ENCODE results near the gene KCNJ14.

Gene KCNJ14

GRCh38 chr19:48497728-48498594 lies 42.6 kb downstream of the KCNJ14 start:
- DNase-seq (ENCODE audit: low spot score) = no peak
- TF ChIP-seq, protein P1, sequence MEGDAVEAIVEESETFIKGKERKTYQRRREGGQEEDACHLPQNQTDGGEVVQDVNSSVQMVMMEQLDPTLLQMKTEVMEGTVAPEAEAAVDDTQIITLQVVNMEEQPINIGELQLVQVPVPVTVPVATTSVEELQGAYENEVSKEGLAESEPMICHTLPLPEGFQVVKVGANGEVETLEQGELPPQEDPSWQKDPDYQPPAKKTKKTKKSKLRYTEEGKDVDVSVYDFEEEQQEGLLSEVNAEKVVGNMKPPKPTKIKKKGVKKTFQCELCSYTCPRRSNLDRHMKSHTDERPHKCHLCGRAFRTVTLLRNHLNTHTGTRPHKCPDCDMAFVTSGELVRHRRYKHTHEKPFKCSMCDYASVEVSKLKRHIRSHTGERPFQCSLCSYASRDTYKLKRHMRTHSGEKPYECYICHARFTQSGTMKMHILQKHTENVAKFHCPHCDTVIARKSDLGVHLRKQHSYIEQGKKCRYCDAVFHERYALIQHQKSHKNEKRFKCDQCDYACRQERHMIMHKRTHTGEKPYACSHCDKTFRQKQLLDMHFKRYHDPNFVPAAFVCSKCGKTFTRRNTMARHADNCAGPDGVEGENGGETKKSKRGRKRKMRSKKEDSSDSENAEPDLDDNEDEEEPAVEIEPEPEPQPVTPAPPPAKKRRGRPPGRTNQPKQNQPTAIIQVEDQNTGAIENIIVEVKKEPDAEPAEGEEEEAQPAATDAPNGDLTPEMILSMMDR (IDR thresholded peaks at IDR 0.05; ENCODE audit: extremely low read depth, missing control alignments) = no peak

- no peak for DNase-seq (ENCODE audit: low spot score)
- TF ChIP-seq, protein P1 (IDR thresholded peaks at IDR 0.05; ENCODE audit: extremely low read depth, missing control alignments) = no peak
These were observed 43.4 kb downstream of the KCNJ14 start for GRCh38 chr19:48498595-48499311.

DNA sequence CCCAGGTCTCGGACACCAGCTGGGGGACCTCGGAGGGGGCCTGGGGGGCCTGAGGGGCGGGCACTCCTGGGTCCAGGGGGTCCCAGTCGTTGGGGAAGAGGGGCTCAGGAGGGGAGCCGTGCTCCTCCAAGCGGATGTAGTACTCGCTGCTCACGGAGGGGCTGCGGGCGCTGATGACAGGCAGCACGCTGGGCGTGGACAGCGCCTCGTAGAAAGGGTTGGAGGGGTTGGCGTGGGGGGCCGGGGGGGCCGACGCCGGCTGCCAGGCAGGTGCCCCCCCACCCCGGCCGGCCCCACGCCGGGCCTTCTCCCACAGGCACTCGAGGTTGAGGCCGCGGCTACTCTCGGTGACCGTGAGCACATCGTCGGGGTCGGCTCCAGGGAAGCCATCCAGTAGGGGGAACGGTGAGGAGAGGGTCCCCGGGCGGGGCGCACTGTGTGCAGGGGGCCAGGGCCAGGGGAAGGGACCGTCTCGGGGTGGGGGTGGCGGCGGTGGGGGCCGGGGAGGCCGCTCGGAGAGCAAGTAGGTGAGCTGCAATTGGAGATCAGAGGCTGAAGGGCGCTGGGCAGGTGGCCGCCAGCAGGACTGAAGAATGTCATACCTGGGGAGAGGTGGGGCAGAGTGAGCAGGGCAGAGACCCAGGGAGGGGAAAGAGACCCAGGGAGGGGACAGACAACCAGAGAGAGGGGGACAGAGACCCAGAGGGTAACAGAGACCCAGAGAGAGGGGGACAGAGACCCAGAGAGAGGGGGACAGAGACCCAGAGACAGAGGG lies 44.1 kb downstream of the KCNJ14 start:
- TF ChIP-seq, protein P1 (IDR thresholded peaks at IDR 0.05; ENCODE audit: extremely low read depth, missing control alignments) = no peak
- DNase-seq (ENCODE audit: low spot score) = no peak

- DNase-seq (ENCODE audit: low spot score) = no peak
These were observed 45.6 kb downstream of the KCNJ14 start for GRCh38 chr19:48500830-48501493.

DNA sequence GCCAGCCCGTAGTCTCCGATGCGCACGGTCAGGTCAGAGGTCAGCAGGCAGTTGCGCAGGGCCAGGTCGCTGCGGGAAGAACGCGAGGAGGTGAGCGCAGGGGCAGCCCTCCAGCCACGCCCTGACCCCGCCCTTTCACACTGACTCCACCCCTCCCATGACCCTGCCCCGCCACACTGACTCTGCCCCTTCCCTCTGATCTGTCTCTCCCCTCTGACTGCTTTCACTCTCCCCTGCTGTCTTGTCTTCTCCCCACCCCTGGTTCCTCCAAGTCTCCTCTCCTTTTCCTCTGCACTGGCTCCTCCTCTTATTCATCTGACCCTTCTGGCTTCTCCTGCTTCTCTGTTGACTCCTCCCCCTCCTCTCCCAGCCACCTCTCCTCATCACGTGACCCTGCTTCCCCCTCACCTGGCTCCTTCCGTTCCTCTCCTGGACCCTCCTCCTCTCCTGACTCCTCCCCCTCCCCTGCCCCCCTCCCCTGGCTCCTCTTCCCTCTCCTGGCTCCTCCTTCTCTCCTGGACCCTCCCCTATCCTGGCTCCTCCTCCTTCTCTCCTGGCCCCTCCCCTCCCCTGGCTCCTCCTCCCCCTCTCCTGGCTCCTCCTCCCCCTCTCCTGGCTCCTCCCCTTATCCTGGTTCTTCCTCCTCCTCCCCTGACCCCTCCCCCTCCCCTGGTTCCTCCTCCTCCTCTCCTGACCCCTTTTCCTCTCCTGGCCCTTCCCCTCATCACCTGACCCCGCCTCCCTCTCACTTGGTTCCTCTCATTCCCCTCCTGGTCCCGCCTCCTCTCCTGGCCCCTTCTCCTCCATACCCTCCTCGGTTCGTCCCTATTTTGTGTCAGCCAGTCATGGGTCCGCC lies 46.3 kb downstream of the KCNJ14 start:
- TF ChIP-seq, protein P1 (IDR thresholded peaks at IDR 0.05; ENCODE audit: extremely low read depth, missing control alignments) = no peak
- DNase-seq (ENCODE audit: low spot score) = peak; percentile 83

More at GRCh38 chr19:48500830-48501493, 45.6 kb downstream of the KCNJ14 start:
- TF ChIP-seq, protein P1 (IDR thresholded peaks at IDR 0.05; ENCODE audit: extremely low read depth, missing control alignments) = no peak

DNA sequence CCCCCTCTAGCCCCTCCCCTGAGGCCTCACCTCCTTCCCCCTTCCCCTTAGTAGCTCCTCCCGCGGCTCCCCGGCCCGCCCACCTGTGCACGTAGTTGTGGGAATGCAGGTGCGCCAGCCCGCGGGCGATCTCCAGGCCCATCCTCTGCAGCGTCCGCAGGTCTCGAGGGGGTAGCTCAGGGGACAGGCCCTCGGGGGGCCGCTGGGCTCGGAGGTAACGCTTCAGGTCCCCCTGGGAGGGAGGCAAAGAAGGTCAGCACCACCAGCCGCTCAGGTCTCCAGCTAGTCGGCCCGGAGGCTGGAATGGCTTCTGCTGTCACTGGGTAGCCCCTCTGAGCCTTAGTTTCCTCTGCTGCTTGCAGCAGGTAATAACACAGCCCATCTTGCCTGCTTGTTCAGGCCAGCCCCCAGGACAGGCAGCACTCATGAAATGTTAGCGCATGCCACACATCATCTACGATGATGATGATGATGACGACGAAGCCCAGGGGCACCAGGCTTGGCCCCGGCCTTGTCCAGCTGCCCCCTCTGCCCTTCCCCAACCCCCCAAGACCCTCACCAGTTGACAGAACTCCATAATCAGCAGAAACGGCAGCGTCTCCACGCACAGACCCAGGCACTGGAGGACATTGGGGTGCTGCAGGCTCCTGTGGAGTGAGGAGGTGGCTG lies 47.1 kb downstream of the KCNJ14 start:
- TF ChIP-seq, protein P1 (IDR thresholded peaks at IDR 0.05; ENCODE audit: extremely low read depth, missing control alignments) = no peak
- DNase-seq (ENCODE audit: low spot score) = no peak

Measured in GM20000 (cell line).